ENCODE results near the gene RPL12. TPM values are rescaled to one million over a fixed set of nuclear protein-coding genes. Genes with fewer than 3 reads are reported as not detected.

The RPL12 gene
- total RNA-seq, 1 donor from 2014 or later, result 1,044 TPM

- Mint-ChIP-seq H3K9me3 (ENCODE audit: low read depth) (no peaks in the 10 kb centered on the region), H3K36me3 (ENCODE audit: insufficient read depth) (peaks cover 40% of the 10 kb centered on the region), H3K4me3 (ENCODE audit: low read depth) (no peak overlapping the region), H3K27ac (no peak overlapping the region), H3K4me1 (ENCODE audit: low read depth) (no peaks in the 10 kb centered on the region), H3K27me3 (no peaks in the 10 kb centered on the region)
- TF ChIP-seq CTCF (IDR thresholded peaks at IDR 0.05; ENCODE audit: unreplicated experiment), result no peak
- DNase-seq (ENCODE audit: low spot score, unreplicated experiment), result no peak
Measured at GRCh38 chr9:127437497-127438264, 13.5 kb downstream of the RPL12 start.

GRCh38 chr9:127430415-127430814, 20.8 kb downstream of the RPL12 start:
- no peak for DNase-seq (ENCODE audit: low spot score, unreplicated experiment)
- Mint-ChIP-seq H3K9me3 (ENCODE audit: low read depth) (no peaks in the 10 kb centered on the region), H3K27ac (no peak overlapping the region), H3K4me3 (ENCODE audit: low read depth) (no peak overlapping the region), H3K4me1 (ENCODE audit: low read depth) (peaks cover 6% of the 10 kb centered on the region), H3K36me3 (ENCODE audit: insufficient read depth) (peaks cover 30% of the 10 kb centered on the region), H3K27me3 (no peaks in the 10 kb centered on the region)
- no peak for TF ChIP-seq CTCF (IDR thresholded peaks at IDR 0.05; ENCODE audit: unreplicated experiment)

DNA sequence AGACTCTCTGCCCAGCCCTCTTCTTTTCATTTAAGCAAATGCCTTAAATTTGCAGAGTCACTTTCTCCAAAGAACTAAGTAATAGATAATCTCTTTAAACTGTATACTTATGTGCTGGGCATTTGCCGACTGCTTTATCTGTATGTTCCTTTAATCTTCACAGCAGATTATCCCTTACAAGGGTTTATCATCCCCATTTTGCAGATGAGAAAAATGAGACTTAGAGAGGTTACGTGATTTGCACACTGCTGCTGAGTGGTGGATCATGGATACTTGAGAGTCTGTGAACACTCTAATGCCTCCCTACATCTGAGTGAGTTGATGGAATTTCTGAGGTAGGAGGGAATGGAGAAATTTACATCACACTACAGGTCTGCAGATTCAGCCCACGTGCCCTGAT, 22.9 kb downstream of the RPL12 start:
- DNase-seq (ENCODE audit: low spot score, unreplicated experiment), result no peak
- H3K27me3 Mint-ChIP-seq, result no peaks in the 10 kb centered on the region
- peaks cover 18% of the 10 kb centered on the region for H3K36me3 Mint-ChIP-seq (ENCODE audit: insufficient read depth)
- H3K4me3 Mint-ChIP-seq (ENCODE audit: low read depth), result no peak overlapping the region
- no peak overlapping the region for H3K27ac Mint-ChIP-seq
- H3K4me1 Mint-ChIP-seq (ENCODE audit: low read depth), result peaks cover 18% of the 10 kb centered on the region
- TF ChIP-seq CTCF (IDR thresholded peaks at IDR 0.05; ENCODE audit: unreplicated experiment), result no peak
- H3K9me3 Mint-ChIP-seq (ENCODE audit: low read depth), result no peaks in the 10 kb centered on the region

DNA sequence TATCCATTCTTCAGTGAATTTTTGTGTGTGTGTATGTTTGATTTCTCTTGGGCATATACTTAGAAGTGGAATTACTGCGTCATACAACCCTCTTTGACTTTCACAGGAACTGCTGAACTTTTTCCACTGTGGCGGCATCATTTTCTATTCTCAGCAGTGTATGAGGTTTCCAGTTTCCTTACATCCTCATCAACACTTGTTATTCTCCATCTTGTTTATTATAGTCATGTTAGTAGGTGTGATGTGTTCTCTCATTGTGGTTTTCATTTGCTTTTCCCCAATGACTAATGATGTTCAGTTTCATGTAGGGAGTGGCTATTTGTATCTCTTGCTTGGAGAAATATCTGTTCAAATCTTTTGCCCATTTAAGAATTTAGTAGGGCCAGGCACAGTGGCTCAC, 24.4 kb downstream of the RPL12 start:
- Mint-ChIP-seq H3K27ac (peak overlapping the region; percentile 13), H3K27me3 (no peaks in the 10 kb centered on the region), H3K4me1 (ENCODE audit: low read depth) (peaks cover 31% of the 10 kb centered on the region), H3K9me3 (ENCODE audit: low read depth) (no peaks in the 10 kb centered on the region), H3K4me3 (ENCODE audit: low read depth) (peak overlapping the region; percentile 52), H3K36me3 (ENCODE audit: insufficient read depth) (peaks cover 16% of the 10 kb centered on the region)
- DNase-seq (ENCODE audit: low spot score, unreplicated experiment), result no peak
- no peak for TF ChIP-seq CTCF (IDR thresholded peaks at IDR 0.05; ENCODE audit: unreplicated experiment)

- peak overlapping the region; percentile 99 for H3K27ac Mint-ChIP-seq
- H3K27me3 Mint-ChIP-seq, result no peaks in the 10 kb centered on the region
- no peak for DNase-seq (ENCODE audit: low spot score, unreplicated experiment)
- H3K4me3 Mint-ChIP-seq (ENCODE audit: low read depth), result peak overlapping the region; percentile 97
- H3K4me1 Mint-ChIP-seq (ENCODE audit: low read depth), result peaks cover 34% of the 10 kb centered on the region
- H3K9me3 Mint-ChIP-seq (ENCODE audit: low read depth), result no peaks in the 10 kb centered on the region
- TF ChIP-seq CTCF (IDR thresholded peaks at IDR 0.05; ENCODE audit: unreplicated experiment), result no peak
- peaks cover 4% of the 10 kb centered on the region for H3K36me3 Mint-ChIP-seq (ENCODE audit: insufficient read depth)
Measured at GRCh38 chr9:127424676-127424999, 26.6 kb downstream of the RPL12 start.

Data from progenitor cell of endocrine pancreas (in vitro differentiated cells).